C1 segment of cervical spinal cord (tissue), 14 donors: ENCODE data around the gene TUBB1.
"Not testable (repeated sequence)": the region's sequence is repeated elsewhere in the genome, so short reads cannot be mapped to it uniquely, and the experiment has no call there.

Experiments
- DNase-seq, 14 donors: peaks; one replicate each; lab custom pipeline; 2025; lab: John Stamatoyannopoulos, UW

TUBB1 gene

GRCh38 chr20:59019217-59019616 is at the start of gene TUBB1:
Gene TUBB1 (plus strand): TSS chr20:59019429. CDS start chr20:59019523, 94 bp downstream.
- DNase-seq = no peak

- DNase-seq = no peak
Measured at GRCh38 chr20:58969439-58969838, 49.8 kb upstream of the TUBB1 start.

GRCh38 chr20:58970146-58970545 is 49.1 kb upstream of the TUBB1 start:
- no peak for DNase-seq

- no peak for DNase-seq
Measured at GRCh38 chr20:58971429-58971828, 47.8 kb upstream of the TUBB1 start.

- no peak for DNase-seq
Measured at GRCh38 chr20:58973179-58973578, 46.0 kb upstream of the TUBB1 start.

GRCh38 chr20:58973866-58974265 is 45.4 kb upstream of the TUBB1 start:
- DNase-seq = no peak

GRCh38 chr20:58975353-58975752 is 43.9 kb upstream of the TUBB1 start:
- DNase-seq = no peak

- no peak for DNase-seq
Measured at GRCh38 chr20:58976061-58976730, 43.0 kb upstream of the TUBB1 start.

- DNase-seq = no peak
Measured at GRCh38 chr20:58978351-58979190, 40.7 kb upstream of the TUBB1 start.

GRCh38 chr20:58980711-58981627 is 38.3 kb upstream of the TUBB1 start, which contains the start of gene NELFCD:
Gene NELFCD (plus strand): TSS chr20:58981256. CDS start chr20:58981310, 54 bp downstream.
- peak in 13 of 14 donors; percentile 53 to 91 (median 73) for DNase-seq

- DNase-seq = no peak
Measured at GRCh38 chr20:58981628-58982364, 37.4 kb upstream of the TUBB1 start.

GRCh38 chr20:58982406-58983114 is 36.7 kb upstream of the TUBB1 start:
- no peak for DNase-seq

- DNase-seq = not testable (repeated sequence)
Measured at GRCh38 chr20:58983115-58983468, 36.1 kb upstream of the TUBB1 start.

GRCh38 chr20:58984691-58985090 is 34.5 kb upstream of the TUBB1 start:
- DNase-seq = no peak

- no peak for DNase-seq
Measured at GRCh38 chr20:58985656-58986055, 33.6 kb upstream of the TUBB1 start.

GRCh38 chr20:58986286-58986967 is 32.8 kb upstream of the TUBB1 start:
- no peak for DNase-seq

- peak in 1 of 14 donors; percentile 25 for DNase-seq
Measured at GRCh38 chr20:58986968-58987517, 32.2 kb upstream of the TUBB1 start.

GRCh38 chr20:58987790-58988564 is 31.3 kb upstream of the TUBB1 start:
- peak in 1 of 14 donors; percentile 77 for DNase-seq

- DNase-seq = no peak
Measured at GRCh38 chr20:58988565-58988882, 30.7 kb upstream of the TUBB1 start.
